HepG2 (cell line): ENCODE measurements around the gene MYO18B. TPM values are rescaled to one million over a fixed set of nuclear protein-coding genes. Genes with fewer than 3 reads are reported as not detected.

Experiments used
- ATAC-seq: fragments of 200-7000 bp; cut with Tn5 transposase; 3 replicates; pipeline ENCODE4 v1.9.1; 2020; ENCODE audit warnings: mild to moderate bottlenecking, moderate library complexity
- BruUV-seq: library from RNA; stranded (reverse); fragments of 400-500 nt; replicated peaks from 2 replicates; lab custom pipeline; 2021; lab: Mats Ljungman, UMichigan
- CTCF ChIA-PET: fragments of 300-600 bp; formaldehyde crosslinking; extraction: SDS; loops from one replicate; lab custom pipeline; 2021; ENCODE audit warnings: low total read pairs, inconsistent platforms, low intra/inter-chr PET ratio; lab: Yijun Ruan, JAX
- POLR2A ChIA-PET: fragments of 350-600 bp; sonication (Branson Sonifier 250); formaldehyde crosslinking; loops from one replicate; lab custom pipeline; 2020; ENCODE audit warnings: antibody characterized with exemption, inconsistent platforms; lab: Yijun Ruan, JAX
- DNase-seq: peaks from one replicate; pipeline ENCODE4 v3.0.0-alpha.2; 2015; ENCODE audit warnings: low spot score
- FAIRE-seq: peaks from 3 replicates; lab custom pipeline; 2011; peaks lifted over from hg19 to GRCh38; lab: Jason Lieb, UNC
- H2AFZ ChIP-seq: one replicate; pipeline ENCODE4 v1.6.1; 2011; ENCODE audit warnings: low read length, inconsistent platforms
- H3K27ac ChIP-seq: fragments of 300-600 bp; 3 replicates; pipeline ENCODE4 v1.8.0; 2011; ENCODE audit warnings: mixed run types, mild to moderate bottlenecking, mixed read lengths, low read length, inconsistent platforms; ENCODE audit not compliant: insufficient read depth; ENCODE audit errors: extremely low read length
- H3K27me3 ChIP-seq, 2 experiments: fragments of 200-600 bp in 1 of 2; 2 replicates in 1 of 2; 3 replicates in 1 of 2; pipeline versions ENCODE4 v1.6.0 to v1.8.0; 2011; ENCODE audit warnings: low read length in 2 of 2, mild to moderate bottlenecking in 2 of 2, moderate library complexity in 2 of 2, inconsistent platforms in 1 of 2; ENCODE audit not compliant: insufficient read depth in 2 of 2, control insufficient read depth in 1 of 2
- H3K36me3 ChIP-seq, 2 experiments: fragments of 200-600 bp in 1 of 2; replicated peaks in 1 of 2; 2 replicates in 1 of 2; 3 replicates in 1 of 2; pipeline versions ENCODE4 v1.5.1 to v1.8.0; 2011; ENCODE audit warnings: low read length in 2 of 2, inconsistent platforms in 1 of 2; ENCODE audit not compliant: insufficient read depth in 2 of 2, control insufficient read depth in 1 of 2
- H3K4me1 ChIP-seq: 2 replicates; pipeline ENCODE4 v1.5.1; 2012; ENCODE audit warnings: low read length, inconsistent platforms; ENCODE audit not compliant: insufficient read depth
- H3K4me2 ChIP-seq: 2 replicates; pipeline ENCODE4 v1.6.0; 2011; ENCODE audit warnings: low read depth, low read length, inconsistent platforms
- H3K4me3 ChIP-seq, 3 experiments: fragments of 200-600 bp in 1 of 3; sonication (generic), shearing (Covaris generic) in 1 of 3; replicated peaks in 1 of 3; 2 replicates each; pipeline ENCODE4 v1.5.1; 2011 to 2016; ENCODE audit warnings: low read length in 3 of 3, inconsistent platforms in 2 of 3, low read depth in 2 of 3, mild to moderate bottlenecking in 2 of 3, control low read depth in 1 of 3, mixed read lengths in 1 of 3; ENCODE audit not compliant: insufficient read depth in 1 of 3
- H3K79me2 ChIP-seq: one replicate; pipeline ENCODE4 v1.6.1; 2011; ENCODE audit warnings: low read length, inconsistent platforms; ENCODE audit not compliant: insufficient read depth
- H3K9ac ChIP-seq: 2 replicates; pipeline ENCODE4 v1.6.0; 2011; ENCODE audit warnings: mild to moderate bottlenecking, low read depth, low read length, inconsistent platforms; ENCODE audit not compliant: insufficient read depth
- H3K9me3 ChIP-seq: 2 replicates; pipeline ENCODE4 v1.5.1; 2012; ENCODE audit warnings: mild to moderate bottlenecking, low read length
- H4K20me1 ChIP-seq: 2 replicates; pipeline ENCODE4 v1.6.0; 2011; ENCODE audit warnings: inconsistent platforms, mild to moderate bottlenecking, low read length, moderate library complexity; ENCODE audit not compliant: insufficient read depth
- GMEB1 ChIP-seq: sonication (generic); formaldehyde crosslinking; IDR thresholded peaks from 2 replicates; pipeline ENCODE4 v1.5.1; 2020; ENCODE audit warnings: missing genetic modification reagents, mild to moderate bottlenecking, borderline replicate concordance
- HOXD1 ChIP-seq: sonication (generic); formaldehyde crosslinking; IDR thresholded peaks from 2 replicates; pipeline ENCODE4 v1.5.0; 2020; ENCODE audit warnings: missing genetic modification reagents
- IKZF5 ChIP-seq: IDR thresholded peaks from 2 replicates; pipeline ENCODE4 v1.6.1; 2018; ENCODE audit warnings: missing genetic modification reagents, mild to moderate bottlenecking, missing compliant biosample characterization
- NR2F6 ChIP-seq, 2 experiments: IDR thresholded peaks; 2 replicates each; pipeline ENCODE4 v1.6.1; 2016; ENCODE audit warnings: antibody characterized with exemption in 1 of 2, mild to moderate bottlenecking in 1 of 2
- SOX6 ChIP-seq, 2 experiments: fragments of 450-650 bp in 1 of 2; sonication (generic) in 1 of 2; formaldehyde crosslinking in 1 of 2; IDR thresholded peaks; 2 replicates each; pipeline versions ENCODE4 v1.4.0 to v1.6.1; 2017 to 2020; ENCODE audit warnings: antibody characterized with exemption in 1 of 2, mild to moderate bottlenecking in 1 of 2, missing genetic modification reagents in 1 of 2
- WGBS: methylation state at CpG from one replicate; pipeline ENCODE4 v1.1.6; 2017; ENCODE audit warnings: low lambda C conversion rate; 5-methylcytosine and 5-hydroxymethylcytosine counted together
- in situ Hi-C: cut with HindIII; loops from 2 replicates; pipeline ENCODE4 v1.10.0; 2017; ENCODE audit warnings: low pct_unique_long_range_greater_than_20kb; ENCODE audit not compliant: extremely low pct_ligation_motif_present
- intact Hi-C: fragments of 100-400 bp; cut with micrococcal nuclease; formaldehyde crosslinking; loops from one replicate; pipeline ENCODE4 v1.10.0; 2022; ENCODE audit not compliant: unreplicated experiment
- polyA plus RNA-seq, 8 experiments: library from polyadenylated mRNA; depleted of rRNA in 3 of 8; stranded (reverse) in 7 of 8; unstranded in 1 of 8; fragments of >200 nt; fragmentation: Illumina TruSeq in 4 of 8; extraction: Trizol in 4 of 8; gene quantifications; 2 replicates each; pipeline versions ENCODE4 v1.2.1 to v1.2.3, GENCODE V29; 2011 to 2016; ENCODE audit warnings: low read depth in 4 of 8, missing spikeins in 1 of 8, mixed read lengths in 1 of 8; ENCODE audit not compliant: insufficient read depth in 1 of 8
- total RNA-seq, 5 experiments: library from RNA; depleted of rRNA; stranded (reverse); fragments of >200 nt; fragmentation: Illumina TruSeq; extraction: Trizol; gene quantifications; 2 replicates each; pipeline ENCODE4 v1.2.3, GENCODE V29; 2016; ENCODE audit warnings: low read depth in 1 of 5

Gene MYO18B
- total and polyA plus RNA-seq, 2 of the 13 experiments (the other 11 are each of a cell fraction or from before 2014, with no cell fraction given): 0.01 TPM; not detected in 1

GRCh38 chr22:25702571-25703167 lies 39.3 kb upstream of the MYO18B start:
- 97% methylated on average over 7 of the region's 7 CpGs for WGBS
- in situ Hi-C loops: loop anchor here (5.0 kb wide), 1 partner anchor 240 kb away; no protein-coding TSS in a partner anchor
- no peaks in the 10 kb centered on the region for H3K4me1 ChIP-seq
- H3K9ac ChIP-seq: no peak overlapping the region
- peaks cover 4 to 12% of the 10 kb centered on the region in 2 experiments; a peak in 3 of 5 replicates for H3K36me3 ChIP-seq
- no peaks in the 10 kb centered on the region for H3K27me3 ChIP-seq
- DNase-seq (no peak), ATAC-seq (no peak), FAIRE-seq (no peak)
- no peak overlapping the region for H3K27ac ChIP-seq
- intact Hi-C loops: loop anchor here (1.0 to 5.0 kb wide), 3 partner anchors 70 to 158 kb away; partner anchors contain the start of gene GRK3
- H3K4me3 ChIP-seq: no peak overlapping the region
- no peak for TF ChIP-seq GMEB1 (CRISPR knock-in tag)
- no peak for TF ChIP-seq HOXD1
- no peak for TF ChIP-seq SOX6 (IDR thresholded peaks at IDR 0.05)
- no peak for TF ChIP-seq SOX6 (CRISPR knock-in tag; IDR thresholded peaks at IDR 0.05)
- no peak for TF ChIP-seq NR2F6 (IDR thresholded peaks at IDR 0.05)
- no peak for TF ChIP-seq NR2F6 (CRISPR knock-in tag; IDR thresholded peaks at IDR 0.05)
- TF ChIP-seq IKZF5 (CRISPR knock-in tag): no peak
- H4K20me1 ChIP-seq: no peaks in the 10 kb centered on the region; the same call in 1 of the 2 replicates
- no peaks in the 10 kb centered on the region for H3K79me2 ChIP-seq
- no peak overlapping the region for H3K4me2 ChIP-seq
- CTCF ChIA-PET: interaction anchor here (0.6 to 3.0 kb wide), 5 partner anchors 67 to 466 kb away, joined by 3 to 13 read pairs (median 5); no protein-coding TSS in a partner anchor
- no TSS peak for BruUV-seq
- POLR2A ChIA-PET: no interaction called here
- H2AFZ ChIP-seq: no peak overlapping the region
- no peaks in the 10 kb centered on the region for H3K9me3 ChIP-seq
